Thoracic aorta (tissue), 2 donors: ENCODE measurements around the gene STMN3. TPM values are rescaled to one million over a fixed set of nuclear protein-coding genes. Genes with fewer than 3 reads are reported as not detected.

Experiments
- ATAC-seq: fragments of 150-250 bp; one replicate; pipeline ENCODE4 v1.8.0; 2017; ENCODE audit warnings: low read depth; ENCODE audit not compliant: insufficient number of reproducible peaks, low FRiP score
- DNase-seq: peaks from one replicate; pipeline ENCODE4 v3.0.0-alpha.2; 2020; ENCODE audit warnings: low spot score
- H3K27ac ChIP-seq, 2 donors: fragments of 200-600 bp; sonication (generic); 1 replicate in 1 of 2; 2 replicates in 1 of 2; pipeline ENCODE4 v1.5.1; 2016; ENCODE audit warnings: mild to moderate bottlenecking in 2 of 2, moderate library complexity in 2 of 2
- H3K27me3 ChIP-seq: fragments of 200-600 bp; sonication (generic); replicated peaks from 2 replicates; pipeline ENCODE4 v1.6.0; 2016; ENCODE audit warnings: mild to moderate bottlenecking; ENCODE audit not compliant: insufficient read depth
- H3K36me3 ChIP-seq: fragments of 200-600 bp; sonication (generic); one replicate; pipeline ENCODE4 v1.5.1; 2016
- H3K4me1 ChIP-seq, 2 donors: fragments of 200-600 bp; sonication (generic); 1 replicate in 1 of 2; 2 replicates in 1 of 2; pipeline versions ENCODE4 v1.5.1 to v1.6.0; 2016; ENCODE audit warnings: low read depth in 2 of 2, mild to moderate bottlenecking in 1 of 2; ENCODE audit not compliant: control insufficient read depth in 1 of 2
- H3K4me3 ChIP-seq: fragments of 200-600 bp; sonication (generic); 2 replicates; pipeline ENCODE4 v1.5.1; 2016; ENCODE audit warnings: mild to moderate bottlenecking
- H3K9me3 ChIP-seq: fragments of 200-600 bp; sonication (generic); 2 replicates; pipeline ENCODE4 v1.5.1; 2016
- total RNA-seq, 2 donors: library from RNA; depleted of rRNA; stranded (reverse); fragments of >200 nt; gene quantifications; one replicate each; pipeline versions ENCODE4 v1.1.0 to v1.2.3, GENCODE V29; 2016
- TF ChIP-seq, protein P1 (sequence below): fragments of 200-600 bp; sonication (generic); IDR thresholded peaks from one replicate; pipeline ENCODE4 v1.5.1; 2019; ENCODE audit warnings: antibody characterized with exemption

The STMN3 gene
- total RNA-seq, 2 donors from 2014 or later, result 14.4 to 17.8 TPM

GRCh38 chr20:63691711-63692435, 38.6 kb upstream of the STMN3 start:
- Histone ChIP-seq H3K27me3 (no peaks in the 10 kb centered on the region), H3K4me3 (no peak overlapping the region), H3K36me3 (peaks cover 5% of the 10 kb centered on the region), H3K27ac (no peak overlapping the region), H3K4me1 (peaks cover 7 to 24% of the 10 kb centered on the region in 2 donors), H3K9me3 (no peaks in the 10 kb centered on the region)
- TF ChIP-seq, protein P1, sequence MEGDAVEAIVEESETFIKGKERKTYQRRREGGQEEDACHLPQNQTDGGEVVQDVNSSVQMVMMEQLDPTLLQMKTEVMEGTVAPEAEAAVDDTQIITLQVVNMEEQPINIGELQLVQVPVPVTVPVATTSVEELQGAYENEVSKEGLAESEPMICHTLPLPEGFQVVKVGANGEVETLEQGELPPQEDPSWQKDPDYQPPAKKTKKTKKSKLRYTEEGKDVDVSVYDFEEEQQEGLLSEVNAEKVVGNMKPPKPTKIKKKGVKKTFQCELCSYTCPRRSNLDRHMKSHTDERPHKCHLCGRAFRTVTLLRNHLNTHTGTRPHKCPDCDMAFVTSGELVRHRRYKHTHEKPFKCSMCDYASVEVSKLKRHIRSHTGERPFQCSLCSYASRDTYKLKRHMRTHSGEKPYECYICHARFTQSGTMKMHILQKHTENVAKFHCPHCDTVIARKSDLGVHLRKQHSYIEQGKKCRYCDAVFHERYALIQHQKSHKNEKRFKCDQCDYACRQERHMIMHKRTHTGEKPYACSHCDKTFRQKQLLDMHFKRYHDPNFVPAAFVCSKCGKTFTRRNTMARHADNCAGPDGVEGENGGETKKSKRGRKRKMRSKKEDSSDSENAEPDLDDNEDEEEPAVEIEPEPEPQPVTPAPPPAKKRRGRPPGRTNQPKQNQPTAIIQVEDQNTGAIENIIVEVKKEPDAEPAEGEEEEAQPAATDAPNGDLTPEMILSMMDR, result no peak
- DNase-seq, result no peak
- no peak for ATAC-seq

DNA sequence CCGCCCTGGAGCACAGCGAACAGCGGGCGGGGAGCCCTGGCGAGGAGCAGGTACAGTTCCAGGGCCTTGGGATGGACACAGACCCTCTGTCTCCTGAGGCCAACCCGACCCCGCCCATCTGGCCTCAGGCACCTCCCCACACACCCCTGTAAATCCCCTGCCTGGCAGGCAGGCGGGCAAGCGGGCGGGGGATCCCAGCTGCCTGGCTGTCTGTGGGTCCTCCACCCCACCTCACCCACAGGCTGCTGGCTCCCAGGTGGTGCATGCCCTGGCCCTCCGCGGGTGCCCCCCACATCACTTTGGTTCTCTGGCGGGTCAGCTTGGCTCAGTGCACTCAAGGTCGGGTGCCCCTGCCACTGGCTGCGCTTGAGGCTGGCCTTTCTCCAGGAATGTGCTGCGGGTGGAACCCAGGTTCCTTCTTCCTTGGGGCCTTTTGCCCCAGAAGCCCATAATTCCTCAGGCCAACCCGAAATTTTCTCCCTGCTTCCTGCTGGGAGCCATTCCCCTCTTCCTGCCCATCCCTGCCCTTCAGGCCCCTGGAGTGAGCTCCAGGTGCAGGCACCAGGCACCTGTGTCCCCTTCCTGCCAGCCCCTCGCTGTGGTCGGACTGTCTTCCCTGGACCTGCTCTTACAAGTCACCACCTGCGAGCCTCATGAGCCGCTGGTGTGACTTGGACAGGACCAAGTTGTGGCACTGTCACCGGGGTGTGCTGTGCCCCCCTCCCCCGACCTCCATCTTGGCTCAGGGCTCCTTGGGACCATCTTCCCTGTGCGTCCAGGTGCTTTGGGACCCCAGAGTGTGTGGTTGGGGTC, 37.9 kb upstream of the STMN3 start:
- Histone ChIP-seq H3K4me3 (no peak overlapping the region), H3K9me3 (no peaks in the 10 kb centered on the region), H3K36me3 (peaks cover 5% of the 10 kb centered on the region), H3K27me3 (no peaks in the 10 kb centered on the region), H3K4me1 (peaks cover 4 to 24% of the 10 kb centered on the region in 2 donors), H3K27ac (no peak overlapping the region)
- TF ChIP-seq, protein P1, result no peak
- DNase-seq (no peak), ATAC-seq (no peak)

GRCh38 chr20:63690003-63690897, 37.0 kb upstream of the STMN3 start:
- DNase-seq (no peak), ATAC-seq (no peak)
- Histone ChIP-seq H3K9me3 (no peaks in the 10 kb centered on the region), H3K36me3 (peaks cover 5% of the 10 kb centered on the region), H3K27ac (no peak overlapping the region), H3K4me3 (no peak overlapping the region), H3K27me3 (no peaks in the 10 kb centered on the region), H3K4me1 (peaks cover 4 to 25% of the 10 kb centered on the region in 2 donors)
- TF ChIP-seq, protein P1, result no peak

- Histone ChIP-seq H3K4me1 (peaks cover 4 to 25% of the 10 kb centered on the region in 2 donors), H3K27me3 (no peaks in the 10 kb centered on the region), H3K4me3 (no peak overlapping the region), H3K36me3 (no peaks in the 10 kb centered on the region), H3K9me3 (no peaks in the 10 kb centered on the region), H3K27ac (no peak overlapping the region)
- DNase-seq, result no peak
- TF ChIP-seq, protein P1, result no peak
- ATAC-seq, result no peak
Measured at GRCh38 chr20:63689046-63690002, 36.1 kb upstream of the STMN3 start.
